GM23338 (cell line): ENCODE data around the gene LIFR. TPM values are rescaled to one million over a fixed set of nuclear protein-coding genes. Genes with fewer than 3 reads are reported as not detected.

Source experiments
- ATAC-seq: fragments of 200-7000 bp; cut with Tn5 transposase; 3 replicates; pipeline ENCODE4 v1.9.1; 2020
- DNase-seq: peaks from one replicate; pipeline ENCODE4 v3.0.0-alpha.2; 2015; ENCODE audit warnings: low spot score
- H2AFZ ChIP-seq: fragments of 200-600 bp; sonication (generic); 2 replicates; pipeline ENCODE4 v1.8.0; 2016; ENCODE audit warnings: antibody characterized with exemption, mild to moderate bottlenecking, moderate library complexity
- H3F3A ChIP-seq: fragments of 200-600 bp; sonication (generic); replicated peaks from 2 replicates; pipeline ENCODE4 v1.8.0; 2017; ENCODE audit warnings: antibody characterized with exemption, mixed run types, low read depth
- H3K27ac ChIP-seq: fragments of 200-600 bp; sonication (generic); 2 replicates; pipeline ENCODE4 v1.6.1; 2016; ENCODE audit warnings: low read depth
- H3K27me3 ChIP-seq: fragments of 200-600 bp; sonication (generic); 2 replicates; pipeline ENCODE4 v1.8.0; 2016; ENCODE audit warnings: mild to moderate bottlenecking, mixed run types, moderate library complexity; ENCODE audit not compliant: insufficient read depth
- H3K36me3 ChIP-seq: fragments of 200-600 bp; sonication (generic); 2 replicates; pipeline ENCODE4 v1.8.0; 2016; ENCODE audit warnings: mild to moderate bottlenecking; ENCODE audit not compliant: insufficient read depth
- H3K4me1 ChIP-seq: fragments of 200-600 bp; sonication (generic); 2 replicates; pipeline ENCODE4 v1.8.0; 2016; ENCODE audit warnings: mild to moderate bottlenecking, moderate library complexity; ENCODE audit not compliant: insufficient read depth
- H3K4me2 ChIP-seq: fragments of 200-600 bp; sonication (generic); 2 replicates; pipeline ENCODE4 v1.7.1; 2017; ENCODE audit warnings: mixed run types
- H3K4me3 ChIP-seq: fragments of 200-600 bp; sonication (generic); 2 replicates; pipeline ENCODE4 v1.6.1; 2016; ENCODE audit warnings: mixed run types
- H3K79me2 ChIP-seq: fragments of 200-600 bp; sonication (generic); replicated peaks from 2 replicates; pipeline ENCODE4 v1.8.0; 2017; ENCODE audit warnings: mild to moderate bottlenecking; ENCODE audit not compliant: insufficient read depth
- H3K9me2 ChIP-seq: fragments of 200-600 bp; sonication (generic); 2 replicates; pipeline ENCODE4 v1.8.0; 2017; ENCODE audit not compliant: insufficient read depth
- H4K20me1 ChIP-seq: fragments of 200-600 bp; sonication (generic); replicated peaks from 2 replicates; pipeline ENCODE4 v1.8.0; 2017; ENCODE audit warnings: mild to moderate bottlenecking; ENCODE audit not compliant: insufficient read depth
- H3K27ac Mint-ChIP-seq: 2 replicates; pipeline ENCODE4 v1.8.0; 2020; ENCODE audit warnings: inconsistent platforms, mild to moderate bottlenecking, moderate library complexity, mixed read lengths
- H3K27me3 Mint-ChIP-seq: 3 replicates; pipeline ENCODE4 v1.8.0; 2022; ENCODE audit warnings: low read depth, mild to moderate bottlenecking, moderate library complexity, mixed read lengths, inconsistent platforms; ENCODE audit not compliant: insufficient read depth, poor library complexity
- H3K36me3 Mint-ChIP-seq: 3 replicates; pipeline ENCODE4 v1.8.0; 2021; ENCODE audit warnings: low read depth, mild to moderate bottlenecking, inconsistent platforms, moderate library complexity, mixed read lengths
- H3K4me1 Mint-ChIP-seq: 3 replicates; pipeline ENCODE4 v1.8.0; 2020; ENCODE audit warnings: mild to moderate bottlenecking, inconsistent platforms, mixed read lengths
- H3K4me3 Mint-ChIP-seq: 3 replicates; pipeline ENCODE4 v1.8.0; 2021; ENCODE audit warnings: moderate library complexity, mild to moderate bottlenecking, inconsistent platforms, mixed read lengths
- H3K9me3 Mint-ChIP-seq: 3 replicates; pipeline ENCODE4 v1.8.0; 2020; ENCODE audit warnings: moderate library complexity, mild to moderate bottlenecking, inconsistent platforms, mixed read lengths
- CREB1 ChIP-seq: fragments of 250-450 bp; sonication (Bioruptor Pico); IDR thresholded peaks from 2 replicates; pipeline ENCODE4 v1.5.0; 2020; ENCODE audit warnings: low read depth, mild to moderate bottlenecking, moderate library complexity
- EZH2 ChIP-seq: fragments of 200-600 bp; sonication (generic); IDR thresholded peaks from one replicate; pipeline ENCODE4 v1.8.0; 2017; ENCODE audit warnings: antibody characterized with exemption, mild to moderate bottlenecking, low read depth; ENCODE audit not compliant: unreplicated experiment
- EZH2phosphoT487 ChIP-seq: fragments of 200-600 bp; sonication (generic); IDR thresholded peaks from one replicate; pipeline ENCODE4 v1.8.1; 2018; ENCODE audit warnings: antibody characterized with exemption; ENCODE audit not compliant: unreplicated experiment
- JUNB ChIP-seq: IDR thresholded peaks from one replicate; pipeline ENCODE4 v1.6.1; 2016; ENCODE audit warnings: antibody characterized with exemption; ENCODE audit not compliant: unreplicated experiment
- NANOG ChIP-seq: IDR thresholded peaks from 2 replicates; pipeline ENCODE4 v1.6.1; 2016; ENCODE audit warnings: antibody characterized with exemption, borderline replicate concordance
- POLR2AphosphoS5 ChIP-seq: IDR thresholded peaks from 2 replicates; pipeline ENCODE4 v1.6.1; 2016; ENCODE audit warnings: antibody characterized with exemption, low read depth
- STAT1 ChIP-seq: IDR thresholded peaks from one replicate; pipeline ENCODE4 v1.6.1; 2016; ENCODE audit warnings: antibody characterized with exemption; ENCODE audit not compliant: unreplicated experiment
- ZNF114 ChIP-seq: fragments of 250-450 bp; sonication (Bioruptor Pico); IDR thresholded peaks from 2 replicates; pipeline ENCODE4 v1.5.0; 2020; ENCODE audit warnings: mild to moderate bottlenecking, moderate library complexity
- ZNF331 ChIP-seq: fragments of 250-450 bp; sonication (Bioruptor Pico); IDR thresholded peaks from 2 replicates; pipeline ENCODE4 v1.5.0; 2020; ENCODE audit warnings: low read depth, mild to moderate bottlenecking, moderate library complexity
- polyA plus RNA-seq: library from polyadenylated mRNA; unstranded; fragments of >200 nt; fragmentation: Nextera tagmentation; extraction: Ambion mirVana; gene quantifications from 2 replicates; pipeline ENCODE4 v1.2.1, GENCODE V29; 2016
- total RNA-seq: library from RNA; depleted of rRNA; stranded (reverse); fragments of >200 nt; shearing (Covaris generic); gene quantifications from 2 replicates; pipeline ENCODE4 v1.2.3, GENCODE V29; 2014
- TF ChIP-seq, protein P1 (sequence below): IDR thresholded peaks from 2 replicates; pipeline ENCODE4 v1.6.1; 2016; ENCODE audit warnings: antibody characterized with exemption
- TF ChIP-seq, protein P2 (sequence below): IDR thresholded peaks from one replicate; pipeline ENCODE4 v1.6.1; 2018; ENCODE audit warnings: antibody characterized with exemption; ENCODE audit not compliant: unreplicated experiment
- TF ChIP-seq, protein P3 (sequence below): fragments of 250-450 bp; sonication (Bioruptor Pico); IDR thresholded peaks from 2 replicates; pipeline ENCODE4 v1.5.0; 2020; ENCODE audit warnings: mild to moderate bottlenecking, moderate library complexity
- TF ChIP-seq, protein P4 (sequence below), 2 experiments: fragments of 200-600 bp in 1 of 2; sonication (generic) in 1 of 2; conservative IDR thresholded peaks; 2 replicates each; pipeline versions ENCODE4 v1.5.1 to v1.6.1; 2016 to 2017; ENCODE audit warnings: antibody characterized with exemption in 2 of 2, low read depth in 2 of 2, mild to moderate bottlenecking in 2 of 2, moderate library complexity in 1 of 2

Gene LIFR
- total and polyA plus RNA-seq, 2 experiments from 2014 or later = 11.0 to 25.2 TPM

DNA sequence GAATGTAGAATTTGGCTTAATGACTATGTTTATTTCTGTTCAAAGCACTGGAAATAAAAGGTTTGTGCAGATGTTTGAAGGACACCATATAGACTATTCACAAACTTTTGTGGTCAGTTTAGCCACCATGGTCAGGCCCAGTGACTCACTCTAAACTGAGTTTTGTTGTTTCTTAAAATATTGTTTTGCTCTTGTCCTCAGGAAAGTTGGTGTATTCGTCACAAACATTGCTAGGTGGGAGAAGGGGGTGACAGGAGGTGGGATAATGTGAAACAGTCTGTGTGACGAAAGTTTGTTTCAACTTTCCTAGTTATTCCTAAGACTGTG, 35.0 kb upstream of the LIFR start:
- no peaks in the 10 kb centered on the region for H3K4me1 ChIP-seq
- Mint-ChIP-seq H3K27me3 (no peaks in the 10 kb centered on the region), H3K4me1 (peaks cover 6% of the 10 kb centered on the region), H3K4me3 (no peak overlapping the region), H3K36me3 (no peaks in the 10 kb centered on the region), H3K27ac (no peak overlapping the region), H3K9me3 (no peaks in the 10 kb centered on the region)
- H3K36me3 ChIP-seq = no peaks in the 10 kb centered on the region
- H4K20me1 ChIP-seq = no peaks in the 10 kb centered on the region
- H3K27me3 ChIP-seq = no peaks in the 10 kb centered on the region
- no peaks in the 10 kb centered on the region for H3K79me2 ChIP-seq
- TF ChIP-seq CREB1 (CRISPR knock-in tag) (no peak), STAT1 (no peak), ZNF331 (CRISPR knock-in tag) (no peak), JUNB (no peak), ZNF114 (no peak), NANOG (no peak), EZH2phosphoT487 (no peak), EZH2 (no peak), POLR2AphosphoS5 (no peak)
- TF ChIP-seq, protein P1, sequence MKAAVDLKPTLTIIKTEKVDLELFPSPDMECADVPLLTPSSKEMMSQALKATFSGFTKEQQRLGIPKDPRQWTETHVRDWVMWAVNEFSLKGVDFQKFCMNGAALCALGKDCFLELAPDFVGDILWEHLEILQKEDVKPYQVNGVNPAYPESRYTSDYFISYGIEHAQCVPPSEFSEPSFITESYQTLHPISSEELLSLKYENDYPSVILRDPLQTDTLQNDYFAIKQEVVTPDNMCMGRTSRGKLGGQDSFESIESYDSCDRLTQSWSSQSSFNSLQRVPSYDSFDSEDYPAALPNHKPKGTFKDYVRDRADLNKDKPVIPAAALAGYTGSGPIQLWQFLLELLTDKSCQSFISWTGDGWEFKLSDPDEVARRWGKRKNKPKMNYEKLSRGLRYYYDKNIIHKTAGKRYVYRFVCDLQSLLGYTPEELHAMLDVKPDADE = no peak
- TF ChIP-seq, protein P2, sequence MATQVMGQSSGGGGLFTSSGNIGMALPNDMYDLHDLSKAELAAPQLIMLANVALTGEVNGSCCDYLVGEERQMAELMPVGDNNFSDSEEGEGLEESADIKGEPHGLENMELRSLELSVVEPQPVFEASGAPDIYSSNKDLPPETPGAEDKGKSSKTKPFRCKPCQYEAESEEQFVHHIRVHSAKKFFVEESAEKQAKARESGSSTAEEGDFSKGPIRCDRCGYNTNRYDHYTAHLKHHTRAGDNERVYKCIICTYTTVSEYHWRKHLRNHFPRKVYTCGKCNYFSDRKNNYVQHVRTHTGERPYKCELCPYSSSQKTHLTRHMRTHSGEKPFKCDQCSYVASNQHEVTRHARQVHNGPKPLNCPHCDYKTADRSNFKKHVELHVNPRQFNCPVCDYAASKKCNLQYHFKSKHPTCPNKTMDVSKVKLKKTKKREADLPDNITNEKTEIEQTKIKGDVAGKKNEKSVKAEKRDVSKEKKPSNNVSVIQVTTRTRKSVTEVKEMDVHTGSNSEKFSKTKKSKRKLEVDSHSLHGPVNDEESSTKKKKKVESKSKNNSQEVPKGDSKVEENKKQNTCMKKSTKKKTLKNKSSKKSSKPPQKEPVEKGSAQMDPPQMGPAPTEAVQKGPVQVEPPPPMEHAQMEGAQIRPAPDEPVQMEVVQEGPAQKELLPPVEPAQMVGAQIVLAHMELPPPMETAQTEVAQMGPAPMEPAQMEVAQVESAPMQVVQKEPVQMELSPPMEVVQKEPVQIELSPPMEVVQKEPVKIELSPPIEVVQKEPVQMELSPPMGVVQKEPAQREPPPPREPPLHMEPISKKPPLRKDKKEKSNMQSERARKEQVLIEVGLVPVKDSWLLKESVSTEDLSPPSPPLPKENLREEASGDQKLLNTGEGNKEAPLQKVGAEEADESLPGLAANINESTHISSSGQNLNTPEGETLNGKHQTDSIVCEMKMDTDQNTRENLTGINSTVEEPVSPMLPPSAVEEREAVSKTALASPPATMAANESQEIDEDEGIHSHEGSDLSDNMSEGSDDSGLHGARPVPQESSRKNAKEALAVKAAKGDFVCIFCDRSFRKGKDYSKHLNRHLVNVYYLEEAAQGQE = no peak
- TF ChIP-seq, protein P3, sequence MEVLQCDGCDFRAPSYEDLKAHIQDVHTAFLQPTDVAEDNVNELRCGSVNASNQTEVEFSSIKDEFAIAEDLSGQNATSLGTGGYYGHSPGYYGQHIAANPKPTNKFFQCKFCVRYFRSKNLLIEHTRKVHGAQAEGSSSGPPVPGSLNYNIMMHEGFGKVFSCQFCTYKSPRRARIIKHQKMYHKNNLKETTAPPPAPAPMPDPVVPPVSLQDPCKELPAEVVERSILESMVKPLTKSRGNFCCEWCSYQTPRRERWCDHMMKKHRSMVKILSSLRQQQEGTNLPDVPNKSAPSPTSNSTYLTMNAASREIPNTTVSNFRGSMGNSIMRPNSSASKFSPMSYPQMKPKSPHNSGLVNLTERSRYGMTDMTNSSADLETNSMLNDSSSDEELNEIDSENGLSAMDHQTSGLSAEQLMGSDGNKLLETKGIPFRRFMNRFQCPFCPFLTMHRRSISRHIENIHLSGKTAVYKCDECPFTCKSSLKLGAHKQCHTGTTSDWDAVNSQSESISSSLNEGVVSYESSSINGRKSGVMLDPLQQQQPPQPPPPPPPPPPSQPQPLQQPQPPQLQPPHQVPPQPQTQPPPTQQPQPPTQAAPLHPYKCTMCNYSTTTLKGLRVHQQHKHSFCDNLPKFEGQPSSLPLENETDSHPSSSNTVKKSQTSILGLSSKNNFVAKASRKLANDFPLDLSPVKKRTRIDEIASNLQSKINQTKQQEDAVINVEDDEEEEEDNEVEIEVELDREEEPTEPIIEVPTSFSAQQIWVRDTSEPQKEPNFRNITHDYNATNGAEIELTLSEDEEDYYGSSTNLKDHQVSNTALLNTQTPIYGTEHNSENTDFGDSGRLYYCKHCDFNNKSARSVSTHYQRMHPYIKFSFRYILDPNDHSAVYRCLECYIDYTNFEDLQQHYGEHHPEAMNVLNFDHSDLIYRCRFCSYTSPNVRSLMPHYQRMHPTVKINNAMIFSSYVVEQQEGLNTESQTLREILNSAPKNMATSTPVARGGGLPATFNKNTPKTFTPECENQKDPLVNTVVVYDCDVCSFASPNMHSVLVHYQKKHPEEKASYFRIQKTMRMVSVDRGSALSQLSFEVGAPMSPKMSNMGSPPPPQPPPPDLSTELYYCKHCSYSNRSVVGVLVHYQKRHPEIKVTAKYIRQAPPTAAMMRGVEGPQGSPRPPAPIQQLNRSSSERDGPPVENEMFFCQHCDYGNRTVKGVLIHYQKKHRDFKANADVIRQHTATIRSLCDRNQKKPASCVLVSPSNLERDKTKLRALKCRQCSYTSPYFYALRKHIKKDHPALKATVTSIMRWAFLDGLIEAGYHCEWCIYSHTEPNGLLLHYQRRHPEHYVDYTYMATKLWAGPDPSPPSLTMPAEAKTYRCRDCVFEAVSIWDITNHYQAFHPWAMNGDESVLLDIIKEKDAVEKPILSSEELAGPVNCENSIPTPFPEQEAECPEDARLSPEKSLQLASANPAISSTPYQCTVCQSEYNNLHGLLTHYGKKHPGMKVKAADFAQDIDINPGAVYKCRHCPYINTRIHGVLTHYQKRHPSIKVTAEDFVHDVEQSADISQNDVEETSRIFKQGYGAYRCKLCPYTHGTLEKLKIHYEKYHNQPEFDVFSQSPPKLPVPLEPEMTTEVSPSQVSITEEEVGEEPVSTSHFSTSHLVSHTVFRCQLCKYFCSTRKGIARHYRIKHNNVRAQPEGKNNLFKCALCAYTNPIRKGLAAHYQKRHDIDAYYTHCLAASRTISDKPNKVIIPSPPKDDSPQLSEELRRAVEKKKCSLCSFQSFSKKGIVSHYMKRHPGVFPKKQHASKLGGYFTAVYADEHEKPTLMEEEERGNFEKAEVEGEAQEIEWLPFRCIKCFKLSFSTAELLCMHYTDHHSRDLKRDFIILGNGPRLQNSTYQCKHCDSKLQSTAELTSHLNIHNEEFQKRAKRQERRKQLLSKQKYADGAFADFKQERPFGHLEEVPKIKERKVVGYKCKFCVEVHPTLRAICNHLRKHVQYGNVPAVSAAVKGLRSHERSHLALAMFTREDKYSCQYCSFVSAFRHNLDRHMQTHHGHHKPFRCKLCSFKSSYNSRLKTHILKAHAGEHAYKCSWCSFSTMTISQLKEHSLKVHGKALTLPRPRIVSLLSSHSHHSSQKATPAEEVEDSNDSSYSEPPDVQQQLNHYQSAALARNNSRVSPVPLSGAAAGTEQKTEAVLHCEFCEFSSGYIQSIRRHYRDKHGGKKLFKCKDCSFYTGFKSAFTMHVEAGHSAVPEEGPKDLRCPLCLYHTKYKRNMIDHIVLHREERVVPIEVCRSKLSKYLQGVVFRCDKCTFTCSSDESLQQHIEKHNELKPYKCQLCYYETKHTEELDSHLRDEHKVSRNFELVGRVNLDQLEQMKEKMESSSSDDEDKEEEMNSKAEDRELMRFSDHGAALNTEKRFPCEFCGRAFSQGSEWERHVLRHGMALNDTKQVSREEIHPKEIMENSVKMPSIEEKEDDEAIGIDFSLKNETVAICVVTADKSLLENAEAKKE (CRISPR knock-in tag) = no peak
- TF ChIP-seq, protein P4, sequence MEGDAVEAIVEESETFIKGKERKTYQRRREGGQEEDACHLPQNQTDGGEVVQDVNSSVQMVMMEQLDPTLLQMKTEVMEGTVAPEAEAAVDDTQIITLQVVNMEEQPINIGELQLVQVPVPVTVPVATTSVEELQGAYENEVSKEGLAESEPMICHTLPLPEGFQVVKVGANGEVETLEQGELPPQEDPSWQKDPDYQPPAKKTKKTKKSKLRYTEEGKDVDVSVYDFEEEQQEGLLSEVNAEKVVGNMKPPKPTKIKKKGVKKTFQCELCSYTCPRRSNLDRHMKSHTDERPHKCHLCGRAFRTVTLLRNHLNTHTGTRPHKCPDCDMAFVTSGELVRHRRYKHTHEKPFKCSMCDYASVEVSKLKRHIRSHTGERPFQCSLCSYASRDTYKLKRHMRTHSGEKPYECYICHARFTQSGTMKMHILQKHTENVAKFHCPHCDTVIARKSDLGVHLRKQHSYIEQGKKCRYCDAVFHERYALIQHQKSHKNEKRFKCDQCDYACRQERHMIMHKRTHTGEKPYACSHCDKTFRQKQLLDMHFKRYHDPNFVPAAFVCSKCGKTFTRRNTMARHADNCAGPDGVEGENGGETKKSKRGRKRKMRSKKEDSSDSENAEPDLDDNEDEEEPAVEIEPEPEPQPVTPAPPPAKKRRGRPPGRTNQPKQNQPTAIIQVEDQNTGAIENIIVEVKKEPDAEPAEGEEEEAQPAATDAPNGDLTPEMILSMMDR (conservative IDR thresholded peaks at IDR 0.05; ENCODE audit: low read depth in 2 of 2) = no peak
- DNase-seq (no peak), ATAC-seq (no peak)
- no peaks in the 10 kb centered on the region for H3K9me2 ChIP-seq
- H2AFZ ChIP-seq = no peak overlapping the region
- H3K27ac ChIP-seq = no peak overlapping the region
- H3K4me3 ChIP-seq = no peak overlapping the region
- H3F3A ChIP-seq = no peaks in the 10 kb centered on the region
- no peak overlapping the region for H3K4me2 ChIP-seq
